H1 (cell line): ENCODE results near the gene HOTAIR. TPM values are rescaled to one million over a fixed set of nuclear protein-coding genes. Genes with fewer than 3 reads are reported as not detected.
A peak's percentile ranks its signal among the peaks of the same experiment; 100 is the strongest.

Experiments used
- ASH2L ChIP-seq: fragments of 200-600, 300-600 bp; sonication (generic); IDR thresholded peaks from one replicate; pipeline ENCODE4 v1.7.1; 2017; ENCODE audit warnings: low read length
- BCL11A ChIP-seq, 2 experiments: IDR thresholded peaks; one replicate each; pipeline ENCODE4 v1.6.1; 2011; ENCODE audit warnings: low read depth in 2 of 2, low read length in 2 of 2, mild to moderate bottlenecking in 2 of 2
- BRCA1 ChIP-seq: IDR thresholded peaks from 2 replicates; pipeline ENCODE4 v1.6.1; 2012; ENCODE audit warnings: low read depth, low read length, improper control_type of control experiment
- CBX5 ChIP-seq: fragments of 300-800, 300-1000 bp; sonication (generic); IDR thresholded peaks from 2 replicates; pipeline ENCODE4 v1.7.1; 2016; ENCODE audit warnings: antibody characterized with exemption, low read length, low read depth
- CBX8 ChIP-seq: fragments of 300-800, 300-1000 bp; sonication (generic); IDR thresholded peaks from 2 replicates; pipeline ENCODE4 v1.7.1; 2016; ENCODE audit warnings: low read depth, low read length, borderline replicate concordance
- CEBPB ChIP-seq: IDR thresholded peaks from 2 replicates; pipeline ENCODE4 v1.6.1; 2012; ENCODE audit warnings: low read depth, low read length
- CHD2 ChIP-seq: IDR thresholded peaks from 2 replicates; pipeline ENCODE4 v1.6.1; 2012; ENCODE audit warnings: low read length, improper control_type of control experiment
- CREB1 ChIP-seq: IDR thresholded peaks from 2 replicates; pipeline ENCODE4 v1.6.1; 2012; ENCODE audit warnings: inconsistent platforms
- EP300 ChIP-seq, 2 experiments: IDR thresholded peaks; 1 replicate in 1 of 2; 2 replicates in 1 of 2; pipeline ENCODE4 v1.6.1; 2011 to 2012; ENCODE audit warnings: low read depth in 2 of 2, low read length in 2 of 2, mild to moderate bottlenecking in 2 of 2, borderline replicate concordance in 1 of 2, inconsistent platforms in 1 of 2, moderate library complexity in 1 of 2
- EZH2 ChIP-seq: fragments of 200-600 bp; sonication (generic); IDR thresholded peaks from 2 replicates; pipeline ENCODE4 v1.7.1; 2012; ENCODE audit warnings: low read depth, mild to moderate bottlenecking, moderate library complexity, low read length, inconsistent platforms; ENCODE audit not compliant: severe bottlenecking
- KDM1A ChIP-seq: fragments of 200-600, 300-600 bp; sonication (generic); IDR thresholded peaks from 2 replicates; pipeline ENCODE4 v1.7.1; 2016; ENCODE audit warnings: mild to moderate bottlenecking, low read length, borderline replicate concordance
- KDM4A ChIP-seq: IDR thresholded peaks from one replicate; pipeline ENCODE4 v1.7.1; 2012; ENCODE audit warnings: low read depth, mild to moderate bottlenecking, moderate library complexity, low read length, inconsistent platforms; ENCODE audit not compliant: severe bottlenecking
- KDM5A ChIP-seq: fragments of 200-600 bp; IDR thresholded peaks from 2 replicates; pipeline ENCODE4 v1.7.1; 2012; ENCODE audit warnings: mild to moderate bottlenecking, low read length, inconsistent platforms, mixed read lengths
- MAX ChIP-seq: IDR thresholded peaks from 2 replicates; pipeline ENCODE4 v1.6.1; 2012; ENCODE audit warnings: inconsistent platforms
- POLR2AphosphoS5 ChIP-seq: IDR thresholded peaks from 2 replicates; pipeline ENCODE4 v1.6.1; 2011; ENCODE audit warnings: low read depth, low read length
- RNF2 ChIP-seq: fragments of 200-900, 300-1000 bp; sonication (generic); IDR thresholded peaks from 2 replicates; pipeline ENCODE4 v1.7.1; 2016; ENCODE audit warnings: borderline replicate concordance, low read depth, mild to moderate bottlenecking, antibody characterized with exemption, low read length; ENCODE audit not compliant: poor library complexity, severe bottlenecking; ENCODE audit errors: missing control alignments
- RXRA ChIP-seq: IDR thresholded peaks from 2 replicates; pipeline ENCODE4 v1.6.1; 2011; ENCODE audit warnings: low read depth, mild to moderate bottlenecking, low read length, moderate library complexity; ENCODE audit not compliant: insufficient read depth
- SAP30 ChIP-seq: fragments of 300-600 bp; sonication (generic); IDR thresholded peaks from 2 replicates; pipeline ENCODE4 v1.7.1; 2012; ENCODE audit warnings: low read length, moderate library complexity, mild to moderate bottlenecking, inconsistent platforms; ENCODE audit not compliant: insufficient read depth, insufficient replicate concordance
- SIRT6 ChIP-seq: IDR thresholded peaks from one replicate; pipeline ENCODE4 v1.7.1; 2012; ENCODE audit warnings: low read length, inconsistent platforms
- SP4 ChIP-seq: IDR thresholded peaks from 2 replicates; pipeline ENCODE4 v1.6.1; 2012; ENCODE audit warnings: low read length, inconsistent platforms
- SRF ChIP-seq: IDR thresholded peaks from 2 replicates; pipeline ENCODE4 v1.6.1; 2011; ENCODE audit warnings: mild to moderate bottlenecking, low read depth, low read length, moderate library complexity
- SUZ12 ChIP-seq: fragments of 200-600 bp; sonication (generic); IDR thresholded peaks from 2 replicates; pipeline ENCODE4 v1.6.1; 2012; ENCODE audit warnings: mild to moderate bottlenecking, inconsistent platforms, low read length, moderate library complexity, mixed read lengths
- TAF1 ChIP-seq: IDR thresholded peaks from 2 replicates; pipeline ENCODE4 v1.6.1; 2011; ENCODE audit warnings: mild to moderate bottlenecking, low read depth, low read length
- TEAD4 ChIP-seq: IDR thresholded peaks from 2 replicates; pipeline ENCODE4 v1.6.1; 2012; ENCODE audit warnings: low read depth, low read length, inconsistent platforms, mixed read lengths
- ZNF274 ChIP-seq: IDR thresholded peaks from 2 replicates; pipeline ENCODE4 v1.7.0; 2012; ENCODE audit warnings: low read length, borderline replicate concordance; ENCODE audit errors: extremely low read depth
- polyA plus RNA-seq, 7 experiments: library from polyadenylated mRNA; depleted of rRNA in 3 of 7; stranded (reverse) in 5 of 7; unstranded in 2 of 7; fragments of >200 nt in 5 of 7; fragments of 200-250 nt in 2 of 7; gene quantifications; 1 replicate in 5 of 7; 2 replicates in 1 of 7; 4 replicates in 1 of 7; pipeline versions ENCODE4 v1.2.1 to v1.2.3, GENCODE V29; 2011 to 2013; ENCODE audit warnings: missing spikeins in 2 of 7, mixed read lengths in 2 of 7
- total RNA-seq: library from RNA; stranded (reverse); fragmentation: NEBNext Ultra II Directional; extraction: Animal tissue kit (Norgen Biotek cat#: 25700); gene quantifications from 2 replicates; pipeline ENCODE4 v1.2.1, GENCODE V29; 2021

Gene HOTAIR
- total and polyA plus RNA-seq, 2 of the 8 experiments (the other 6 are each of a cell fraction or from before 2014, with no cell fraction given): not detected

GRCh38 chr12:53981634-53982565, 7.1 kb upstream of the HOTAIR start (continued):
- peak; percentile 94 for TF ChIP-seq EZH2
- TF ChIP-seq SRF: no peak
- no peak for TF ChIP-seq CHD2
- no peak for TF ChIP-seq EP300 (IDR thresholded peaks at IDR 0.05; ENCODE audit: borderline replicate concordance in 1 of 2, low read depth in 2 of 2, low read length in 2 of 2)
- TF ChIP-seq SIRT6: no peak
- TF ChIP-seq BCL11A (IDR thresholded peaks at IDR 0.05; ENCODE audit: low read depth in 2 of 2, low read length in 2 of 2): no peak
- no peak for TF ChIP-seq RXRA
- no peak for TF ChIP-seq TAF1
- TF ChIP-seq BRCA1: no peak
- TF ChIP-seq CBX5: no peak
- TF ChIP-seq TEAD4: no peak
- TF ChIP-seq POLR2AphosphoS5: no peak
- no peak for TF ChIP-seq KDM1A
- no peak for TF ChIP-seq ZNF274
- no peak for TF ChIP-seq KDM5A
- TF ChIP-seq CBX8: peak; percentile 93; the same call in 1 of the 2 replicates
- no peak for TF ChIP-seq SAP30
- peak; percentile 96 for TF ChIP-seq SUZ12
- no peak for TF ChIP-seq CREB1
- no peak for TF ChIP-seq MAX
- no peak for TF ChIP-seq KDM4A
- TF ChIP-seq CEBPB: peak; percentile 42; the same call in 1 of the 2 replicates
- TF ChIP-seq SP4: no peak
- TF ChIP-seq RNF2: peak; percentile 2
- TF ChIP-seq ASH2L: no peak
